Measurements from ENCODE around the gene TAOK1. TPM values are rescaled to one million over a fixed set of nuclear protein-coding genes. Genes with fewer than 3 reads are reported as not detected.

The TAOK1 gene
- total and polyA plus RNA-seq, 10 of the 15 experiments (the other 5 are each of a cell fraction or from before 2014, with no cell fraction given): 2.0 to 27.1 (median 11.8) TPM

GRCh38 chr17:29591737-29592608 lies 201.8 kb downstream of the TAOK1 start (continued):
- TF ChIP-seq USF2 (IDR thresholded peaks at IDR 0.05; ENCODE audit: borderline replicate concordance, low read depth, low read length): no peak
- TF ChIP-seq ZBTB40 (IDR thresholded peaks at IDR 0.05; ENCODE audit: borderline replicate concordance): no peak
- no peak for TF ChIP-seq PML (IDR thresholded peaks at IDR 0.05; ENCODE audit: low read length)
- TF ChIP-seq CBX5 (IDR thresholded peaks at IDR 0.05; ENCODE audit: low read depth): no peak
- no peak for TF ChIP-seq NFYB (IDR thresholded peaks at IDR 0.05; ENCODE audit: insufficient read depth, low read depth, low read length)
- TF ChIP-seq CTCF (IDR thresholded peaks at IDR 0.05 in 2 of 3, conservative IDR thresholded peaks at IDR 0.05 in 1 of 3; ENCODE audit: control insufficient read depth in 2 of 3, extremely low read depth in 1 of 3, insufficient read depth in 1 of 3, low read depth in 3 of 3, low read length in 3 of 3): peak; percentile 97 to 99 (median 98)
- 0 out of 2 replicates have a peak, but pooled peaks have one; percentile 32 for TF ChIP-seq CREM (IDR thresholded peaks at IDR 0.05; ENCODE audit: low read depth)
- peak; percentile 73; the same call in 1 of the 2 replicates for TF ChIP-seq SMC3 (IDR thresholded peaks at IDR 0.05; ENCODE audit: borderline replicate concordance, low read length)
- 0 out of 2 replicates have a peak, but pooled peaks have one; percentile 27 for TF ChIP-seq EED (IDR thresholded peaks at IDR 0.05; ENCODE audit: low read depth)
- TF ChIP-seq SUZ12 (IDR thresholded peaks at IDR 0.05; ENCODE audit: unreplicated experiment): no peak
- no peak for TF ChIP-seq WRNIP1 (IDR thresholded peaks at IDR 0.05; ENCODE audit: borderline replicate concordance, low read depth, low read length)

Measured in GM12878 (cell line).